Ishikawa (cell line): Measurements from ENCODE around the gene TSSK1B.

Experiments
- CEBPB ChIP-seq: IDR thresholded peaks from 2 replicates; pipeline ENCODE4 v1.6.1; 2012
- CREB1 ChIP-seq: IDR thresholded peaks from 2 replicates; pipeline ENCODE4 v1.6.1; 2012; ENCODE audit warnings: low read depth
- EGR1 ChIP-seq: IDR thresholded peaks from 2 replicates; pipeline ENCODE4 v1.6.1; 2012
- EP300 ChIP-seq: IDR thresholded peaks from 2 replicates; pipeline ENCODE4 v1.6.1; 2012; ENCODE audit warnings: borderline replicate concordance
- FOXM1 ChIP-seq: IDR thresholded peaks from 2 replicates; pipeline ENCODE4 v1.6.1; 2012; ENCODE audit warnings: low read depth, borderline replicate concordance
- NFIC ChIP-seq: IDR thresholded peaks from 2 replicates; pipeline ENCODE4 v1.6.1; 2012
- RAD21 ChIP-seq: IDR thresholded peaks from 2 replicates; pipeline ENCODE4 v1.6.1; 2012; ENCODE audit warnings: low read depth
- TAF1 ChIP-seq: IDR thresholded peaks from 2 replicates; pipeline ENCODE4 v1.6.1; 2012; ENCODE audit warnings: low read depth, mild to moderate bottlenecking
- TCF12 ChIP-seq: IDR thresholded peaks from 2 replicates; pipeline ENCODE4 v1.6.1; 2012; ENCODE audit warnings: low read depth
- TEAD4 ChIP-seq: IDR thresholded peaks from 2 replicates; pipeline ENCODE4 v1.6.1; 2012
- YY1 ChIP-seq: IDR thresholded peaks from 2 replicates; pipeline ENCODE4 v1.6.1; 2012; ENCODE audit warnings: low read depth
- ZBTB7A ChIP-seq: IDR thresholded peaks from 2 replicates; pipeline ENCODE4 v1.6.1; 2012; ENCODE audit warnings: low read depth
- TF ChIP-seq, protein P1 (sequence below): IDR thresholded peaks from 2 replicates; pipeline ENCODE4 v1.6.1; 2012
- TF ChIP-seq, protein P2 (sequence below): IDR thresholded peaks from 2 replicates; pipeline ENCODE4 v1.6.1; 2012; ENCODE audit warnings: low read depth, mild to moderate bottlenecking
- TF ChIP-seq, protein P3 (sequence below): IDR thresholded peaks from 2 replicates; pipeline ENCODE4 v1.6.1; 2012

The TSSK1B gene

DNA sequence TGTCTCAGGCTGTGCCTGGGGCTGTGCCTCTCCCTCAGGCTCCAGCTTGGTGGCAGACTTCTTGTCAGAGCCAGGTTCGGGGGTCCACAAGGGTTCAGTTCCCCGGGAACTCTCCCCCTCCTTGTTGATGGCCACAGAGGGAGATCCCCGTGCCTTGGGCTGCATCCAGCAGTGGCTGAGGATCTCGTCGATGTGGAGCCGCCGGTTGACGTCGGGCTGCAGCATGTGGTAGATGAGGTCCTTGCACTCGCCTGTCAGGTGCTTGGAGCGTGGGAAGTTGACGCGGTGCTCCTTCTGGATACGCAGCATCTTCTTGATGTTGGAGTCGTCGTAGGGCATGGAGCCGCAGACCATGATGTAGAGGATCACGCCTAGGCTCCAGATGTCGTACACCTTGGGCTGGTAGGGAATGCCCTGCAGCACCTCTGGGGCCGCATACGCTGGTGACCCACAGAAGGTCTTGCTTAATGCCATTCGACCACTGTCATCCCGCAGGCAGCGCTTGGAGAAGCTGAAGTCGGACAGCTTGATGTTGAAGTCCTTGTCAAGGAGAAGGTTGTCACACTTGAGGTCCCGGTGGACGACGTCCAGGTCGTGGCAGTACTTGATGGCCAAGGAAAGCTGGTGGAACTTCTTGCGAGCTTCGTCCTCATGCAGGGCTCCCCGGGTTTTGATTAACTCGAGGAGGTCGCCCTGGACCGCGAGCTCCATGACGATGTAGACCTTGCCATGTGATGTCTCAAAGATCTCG is 752 bp downstream of the TSSK1B start:
- no peak for TF ChIP-seq EGR1
- no peak for TF ChIP-seq RAD21
- no peak for TF ChIP-seq CEBPB
- no peak for TF ChIP-seq TCF12
- no peak for TF ChIP-seq TEAD4
- TF ChIP-seq TAF1 = no peak
- TF ChIP-seq, protein P1, sequence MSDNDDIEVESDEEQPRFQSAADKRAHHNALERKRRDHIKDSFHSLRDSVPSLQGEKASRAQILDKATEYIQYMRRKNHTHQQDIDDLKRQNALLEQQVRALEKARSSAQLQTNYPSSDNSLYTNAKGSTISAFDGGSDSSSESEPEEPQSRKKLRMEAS = no peak
- no peak for TF ChIP-seq EP300
- TF ChIP-seq, protein P2, sequence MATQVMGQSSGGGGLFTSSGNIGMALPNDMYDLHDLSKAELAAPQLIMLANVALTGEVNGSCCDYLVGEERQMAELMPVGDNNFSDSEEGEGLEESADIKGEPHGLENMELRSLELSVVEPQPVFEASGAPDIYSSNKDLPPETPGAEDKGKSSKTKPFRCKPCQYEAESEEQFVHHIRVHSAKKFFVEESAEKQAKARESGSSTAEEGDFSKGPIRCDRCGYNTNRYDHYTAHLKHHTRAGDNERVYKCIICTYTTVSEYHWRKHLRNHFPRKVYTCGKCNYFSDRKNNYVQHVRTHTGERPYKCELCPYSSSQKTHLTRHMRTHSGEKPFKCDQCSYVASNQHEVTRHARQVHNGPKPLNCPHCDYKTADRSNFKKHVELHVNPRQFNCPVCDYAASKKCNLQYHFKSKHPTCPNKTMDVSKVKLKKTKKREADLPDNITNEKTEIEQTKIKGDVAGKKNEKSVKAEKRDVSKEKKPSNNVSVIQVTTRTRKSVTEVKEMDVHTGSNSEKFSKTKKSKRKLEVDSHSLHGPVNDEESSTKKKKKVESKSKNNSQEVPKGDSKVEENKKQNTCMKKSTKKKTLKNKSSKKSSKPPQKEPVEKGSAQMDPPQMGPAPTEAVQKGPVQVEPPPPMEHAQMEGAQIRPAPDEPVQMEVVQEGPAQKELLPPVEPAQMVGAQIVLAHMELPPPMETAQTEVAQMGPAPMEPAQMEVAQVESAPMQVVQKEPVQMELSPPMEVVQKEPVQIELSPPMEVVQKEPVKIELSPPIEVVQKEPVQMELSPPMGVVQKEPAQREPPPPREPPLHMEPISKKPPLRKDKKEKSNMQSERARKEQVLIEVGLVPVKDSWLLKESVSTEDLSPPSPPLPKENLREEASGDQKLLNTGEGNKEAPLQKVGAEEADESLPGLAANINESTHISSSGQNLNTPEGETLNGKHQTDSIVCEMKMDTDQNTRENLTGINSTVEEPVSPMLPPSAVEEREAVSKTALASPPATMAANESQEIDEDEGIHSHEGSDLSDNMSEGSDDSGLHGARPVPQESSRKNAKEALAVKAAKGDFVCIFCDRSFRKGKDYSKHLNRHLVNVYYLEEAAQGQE = no peak
- TF ChIP-seq YY1 = no peak

DNA sequence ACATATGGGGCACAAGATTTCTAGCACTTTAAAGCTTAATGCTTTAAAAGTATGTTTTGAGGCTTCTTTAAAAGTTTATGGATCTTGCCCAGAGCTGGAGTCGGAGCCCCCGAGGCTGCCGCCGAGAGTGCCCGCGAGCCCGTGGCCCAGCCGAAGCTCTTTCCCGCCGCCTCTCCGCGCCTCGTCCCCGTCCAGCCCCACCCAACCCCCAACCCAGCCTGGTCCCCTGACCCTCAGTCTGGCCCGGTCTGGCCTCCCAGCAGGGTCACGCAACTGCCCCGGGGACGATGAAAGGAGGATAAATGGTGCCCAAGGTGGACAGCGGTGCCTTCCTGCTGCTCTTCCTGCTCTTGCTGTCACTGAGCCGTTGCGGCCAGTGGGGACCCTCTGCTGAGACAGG is 1.7 kb downstream of the TSSK1B start:
- TF ChIP-seq TEAD4 = no peak
- TF ChIP-seq EP300 = no peak
- TF ChIP-seq CEBPB = no peak
- no peak for TF ChIP-seq TCF12
- TF ChIP-seq FOXM1 = no peak
- no peak for TF ChIP-seq TAF1
- TF ChIP-seq, protein P2 = no peak
- TF ChIP-seq, protein P1 = no peak
- TF ChIP-seq YY1 = no peak
- no peak for TF ChIP-seq RAD21
- no peak for TF ChIP-seq CREB1
- TF ChIP-seq ZBTB7A = no peak
- TF ChIP-seq, protein P3, sequence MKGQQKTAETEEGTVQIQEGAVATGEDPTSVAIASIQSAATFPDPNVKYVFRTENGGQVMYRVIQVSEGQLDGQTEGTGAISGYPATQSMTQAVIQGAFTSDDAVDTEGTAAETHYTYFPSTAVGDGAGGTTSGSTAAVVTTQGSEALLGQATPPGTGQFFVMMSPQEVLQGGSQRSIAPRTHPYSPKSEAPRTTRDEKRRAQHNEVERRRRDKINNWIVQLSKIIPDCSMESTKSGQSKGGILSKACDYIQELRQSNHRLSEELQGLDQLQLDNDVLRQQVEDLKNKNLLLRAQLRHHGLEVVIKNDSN = no peak
- TF ChIP-seq NFIC = no peak
- TF ChIP-seq EGR1 = no peak

DNA sequence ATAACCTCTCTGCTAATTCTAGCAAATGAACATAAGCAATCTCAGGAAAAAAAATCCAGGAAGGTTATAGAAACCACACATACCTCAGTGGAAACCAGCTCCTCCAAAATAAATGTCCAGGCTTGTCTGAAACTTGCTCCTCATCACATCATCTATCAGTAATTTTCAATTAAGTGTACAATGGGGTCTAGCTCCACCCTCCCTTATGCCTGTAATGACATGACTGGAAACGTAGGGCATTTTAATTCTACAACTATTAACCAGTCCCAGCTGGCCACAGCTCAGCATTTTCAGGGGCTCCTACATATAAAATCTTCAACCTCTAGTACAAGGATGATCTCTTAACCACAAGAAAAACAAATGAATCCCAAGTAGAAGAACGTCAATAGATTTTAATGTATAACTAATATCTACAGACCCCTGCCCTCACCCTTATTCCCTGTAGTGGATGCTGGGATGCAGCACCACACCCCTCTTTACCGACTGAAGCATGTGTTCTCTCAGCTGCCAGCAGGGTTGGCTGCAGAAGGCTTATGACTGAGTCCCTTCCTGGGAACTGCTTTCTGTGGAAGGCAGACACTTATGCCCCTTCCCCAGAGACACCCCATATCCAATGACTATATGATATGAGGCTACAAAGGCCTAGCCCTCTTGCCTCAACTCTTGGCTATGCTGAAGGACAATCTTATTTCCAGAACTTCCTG is 6.8 kb downstream of the TSSK1B start:
- TF ChIP-seq CREB1 (no peak), TCF12 (no peak), EP300 (no peak), ZBTB7A (no peak), TEAD4 (no peak), EGR1 (no peak)

DNA sequence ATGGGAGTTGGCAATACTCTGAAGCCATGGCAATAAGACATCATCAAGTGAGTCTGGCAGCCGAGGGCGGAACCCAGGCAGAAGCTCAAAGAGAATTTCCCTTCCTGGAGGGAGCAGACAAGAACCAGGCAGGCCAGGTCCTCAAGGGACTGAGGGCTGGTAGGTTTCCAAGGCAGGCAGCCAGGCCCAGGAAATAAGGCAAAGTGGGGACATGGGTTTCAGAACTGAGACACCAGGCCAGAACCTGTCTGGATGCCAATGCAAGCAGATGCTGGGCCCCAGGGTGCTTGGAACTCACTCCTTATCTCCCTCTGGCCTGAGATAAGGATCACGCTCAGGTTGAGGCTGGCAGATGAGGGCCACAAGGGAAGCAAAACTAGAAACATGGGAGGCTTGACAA is 8.9 kb downstream of the TSSK1B start:
- TF ChIP-seq NFIC (no peak), ZBTB7A (no peak), YY1 (no peak), RAD21 (no peak), FOXM1 (no peak), TAF1 (no peak), EGR1 (no peak), TEAD4 (no peak), EP300 (no peak), TCF12 (no peak), CREB1 (no peak), CEBPB (no peak)
- TF ChIP-seq, protein P1 = no peak
- TF ChIP-seq, protein P3 = no peak
- TF ChIP-seq, protein P2 = no peak
